ENCODE results near the gene CDK15. TPM values are rescaled to one million over a fixed set of nuclear protein-coding genes. Genes with fewer than 3 reads are reported as not detected.
"Not testable (repeated sequence)": the region's sequence is repeated elsewhere in the genome, so short reads cannot be mapped to it uniquely, and the experiment has no call there.

The CDK15 gene
- polyA plus RNA-seq, 2 of the 4 experiments (the other 2 are of a cell fraction): not detected

GRCh38 chr2:201761101-201761500 lies 45.2 kb upstream of the CDK15 start (continued):
- TF ChIP-seq HES2 (IDR thresholded peaks at IDR 0.05): no peak

- CTCF ChIA-PET: interaction anchor here (0.6 to 1.5 kb wide), 3 partner anchors 17 to 309 kb away, joined by 3 to 5 read pairs (median 3); partner anchors contain the start of genes ALS2 and KIAA2012
- DNase-seq (ENCODE audit: low read depth in 1 of 2, low spot score in 1 of 2); H3K4me1 ChIP-seq; ATAC-seq; FAIRE-seq; H3K4me3 ChIP-seq; H3K4me2 ChIP-seq; H3K27ac ChIP-seq; H3K9me3 ChIP-seq: not testable (repeated sequence)
- POLR2A ChIA-PET: interaction anchor here (0.6 to 2.2 kb wide), 2 partner anchors 16 to 52 kb away, joined by 3 to 7 read pairs; partner anchors contain the start of gene ALS2
- TF ChIP-seq ZC3H11A (IDR thresholded peaks at IDR 0.05): peak; percentile 85
- 93% methylated on average over 7 of the region's 7 CpGs for WGBS (ENCODE audit: missing lambda C conversion rate)
Observed at GRCh38 chr2:201764469-201764868, 41.9 kb upstream of the CDK15 start.

GRCh38 chr2:201765799-201766198 lies 40.5 kb upstream of the CDK15 start:
- ATAC-seq (no peak), DNase-seq (ENCODE audit: low read depth in 1 of 2, low spot score in 1 of 2) (no peak), FAIRE-seq (no peak)
- Histone ChIP-seq H3K4me2 (no peak overlapping the region), H3K4me3 (no peak overlapping the region), H3K27ac (no peak overlapping the region), H3K4me1 (no peaks in the 10 kb centered on the region), H3K9me3 (no peaks in the 10 kb centered on the region)
- POLR2A ChIA-PET: no interaction called here
- CTCF ChIA-PET: interaction anchor here (1.2 kb wide), 1 partner anchor 21 kb away, joined by 3 read pairs; no protein-coding TSS in a partner anchor
- TF ChIP-seq JUN (IDR thresholded peaks at IDR 0.05): no peak
- TF ChIP-seq FOXS1 (CRISPR knock-in tag; IDR thresholded peaks at IDR 0.05): no peak
- no peak for TF ChIP-seq CEBPB (IDR thresholded peaks at IDR 0.05)

DNA sequence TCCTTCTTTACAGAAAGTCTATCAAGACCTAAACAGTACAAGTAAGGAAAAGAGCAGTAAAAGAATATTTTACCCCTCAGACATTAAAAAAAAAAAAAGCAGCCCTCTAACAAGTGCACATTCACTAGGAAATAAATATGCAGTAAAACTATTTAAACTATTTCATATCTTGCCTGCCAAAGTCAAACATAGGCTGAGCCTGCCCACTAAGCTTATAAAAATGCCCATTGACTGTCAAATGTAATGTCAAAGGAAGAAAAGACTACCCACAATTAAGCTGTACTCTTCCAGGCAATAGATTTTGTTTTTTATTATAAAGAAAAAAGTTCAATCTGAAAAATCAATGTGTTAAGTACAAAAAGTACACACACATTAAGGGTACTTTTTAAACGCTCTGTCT lies 37.4 kb upstream of the CDK15 start:
- H3K4me2 ChIP-seq: no peak overlapping the region
- H3K4me3 ChIP-seq: no peak overlapping the region
- WGBS (ENCODE audit: missing lambda C conversion rate): 94% methylated on average over 1 of the region's 1 CpG
- TF ChIP-seq BCL3 (IDR thresholded peaks at IDR 0.05): no peak
- TF ChIP-seq, protein P1, sequence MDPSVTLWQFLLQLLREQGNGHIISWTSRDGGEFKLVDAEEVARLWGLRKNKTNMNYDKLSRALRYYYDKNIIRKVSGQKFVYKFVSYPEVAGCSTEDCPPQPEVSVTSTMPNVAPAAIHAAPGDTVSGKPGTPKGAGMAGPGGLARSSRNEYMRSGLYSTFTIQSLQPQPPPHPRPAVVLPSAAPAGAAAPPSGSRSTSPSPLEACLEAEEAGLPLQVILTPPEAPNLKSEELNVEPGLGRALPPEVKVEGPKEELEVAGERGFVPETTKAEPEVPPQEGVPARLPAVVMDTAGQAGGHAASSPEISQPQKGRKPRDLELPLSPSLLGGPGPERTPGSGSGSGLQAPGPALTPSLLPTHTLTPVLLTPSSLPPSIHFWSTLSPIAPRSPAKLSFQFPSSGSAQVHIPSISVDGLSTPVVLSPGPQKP (IDR thresholded peaks at IDR 0.05; ENCODE audit: low read depth, low read length): no peak
- TF ChIP-seq, protein P2, sequence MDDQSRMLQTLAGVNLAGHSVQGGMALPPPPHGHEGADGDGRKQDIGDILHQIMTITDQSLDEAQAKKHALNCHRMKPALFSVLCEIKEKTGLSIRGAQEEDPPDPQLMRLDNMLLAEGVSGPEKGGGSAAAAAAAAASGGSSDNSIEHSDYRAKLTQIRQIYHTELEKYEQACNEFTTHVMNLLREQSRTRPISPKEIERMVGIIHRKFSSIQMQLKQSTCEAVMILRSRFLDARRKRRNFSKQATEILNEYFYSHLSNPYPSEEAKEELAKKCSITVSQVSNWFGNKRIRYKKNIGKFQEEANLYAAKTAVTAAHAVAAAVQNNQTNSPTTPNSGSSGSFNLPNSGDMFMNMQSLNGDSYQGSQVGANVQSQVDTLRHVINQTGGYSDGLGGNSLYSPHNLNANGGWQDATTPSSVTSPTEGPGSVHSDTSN (IDR thresholded peaks at IDR 0.05): no peak
- no peak for TF ChIP-seq FOXS1 (CRISPR knock-in tag; IDR thresholded peaks at IDR 0.05)
- TF ChIP-seq ZSCAN20 (CRISPR knock-in tag; IDR thresholded peaks at IDR 0.05): no peak
- TF ChIP-seq HMGXB4 (CRISPR knock-in tag; IDR thresholded peaks at IDR 0.05; ENCODE audit: borderline replicate concordance): no peak
- TF ChIP-seq MAFK (IDR thresholded peaks at IDR 0.05; ENCODE audit: partially characterized antibody): no peak
- TF ChIP-seq, protein P3, sequence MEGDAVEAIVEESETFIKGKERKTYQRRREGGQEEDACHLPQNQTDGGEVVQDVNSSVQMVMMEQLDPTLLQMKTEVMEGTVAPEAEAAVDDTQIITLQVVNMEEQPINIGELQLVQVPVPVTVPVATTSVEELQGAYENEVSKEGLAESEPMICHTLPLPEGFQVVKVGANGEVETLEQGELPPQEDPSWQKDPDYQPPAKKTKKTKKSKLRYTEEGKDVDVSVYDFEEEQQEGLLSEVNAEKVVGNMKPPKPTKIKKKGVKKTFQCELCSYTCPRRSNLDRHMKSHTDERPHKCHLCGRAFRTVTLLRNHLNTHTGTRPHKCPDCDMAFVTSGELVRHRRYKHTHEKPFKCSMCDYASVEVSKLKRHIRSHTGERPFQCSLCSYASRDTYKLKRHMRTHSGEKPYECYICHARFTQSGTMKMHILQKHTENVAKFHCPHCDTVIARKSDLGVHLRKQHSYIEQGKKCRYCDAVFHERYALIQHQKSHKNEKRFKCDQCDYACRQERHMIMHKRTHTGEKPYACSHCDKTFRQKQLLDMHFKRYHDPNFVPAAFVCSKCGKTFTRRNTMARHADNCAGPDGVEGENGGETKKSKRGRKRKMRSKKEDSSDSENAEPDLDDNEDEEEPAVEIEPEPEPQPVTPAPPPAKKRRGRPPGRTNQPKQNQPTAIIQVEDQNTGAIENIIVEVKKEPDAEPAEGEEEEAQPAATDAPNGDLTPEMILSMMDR (IDR thresholded peaks at IDR 0.05): no peak
- TF ChIP-seq EP300 (IDR thresholded peaks at IDR 0.05): no peak
- no peak for TF ChIP-seq MAX (IDR thresholded peaks at IDR 0.05)
- no peak for TF ChIP-seq FOSL2 (IDR thresholded peaks at IDR 0.05)
- TF ChIP-seq FOSL2 (CRISPR knock-in tag; IDR thresholded peaks at IDR 0.05): no peak
- TF ChIP-seq SMC3 (IDR thresholded peaks at IDR 0.05): no peak
- TF ChIP-seq TP53 (CRISPR knock-in tag; IDR thresholded peaks at IDR 0.05): no peak
- no peak for TF ChIP-seq CHD4 (IDR thresholded peaks at IDR 0.05; ENCODE audit: borderline replicate concordance)
- no peak for TF ChIP-seq ESRRA (IDR thresholded peaks at IDR 0.05; ENCODE audit: borderline replicate concordance, low read length)
- TF ChIP-seq JUN (IDR thresholded peaks at IDR 0.05): no peak
- TF ChIP-seq SREBF2 (IDR thresholded peaks at IDR 0.05): no peak
- DNase-seq (ENCODE audit: low read depth in 1 of 2, low spot score in 1 of 2) (no peak), ATAC-seq (no peak), FAIRE-seq (no peak)
- ChIA-PET POLR2A (interaction anchor here (1.7 kb wide), 1 partner anchor 12 kb away, joined by 6 read pairs; the partner anchor contains the start of gene ALS2), CTCF (interaction anchor here (0.7 to 1.3 kb wide), 3 partner anchors 15 to 92 kb away, joined by 3 to 7 read pairs (median 5); no protein-coding TSS in a partner anchor)
- H3K4me1 ChIP-seq: no peaks in the 10 kb centered on the region
- H3K9me3 ChIP-seq: no peaks in the 10 kb centered on the region
- no peak overlapping the region for H3K27ac ChIP-seq

Data from A549 (cell line).